Activated B cell treated with CpG ODN at 0.5 μM for 24 hours (primary cell): ENCODE measurements around the gene PTPN6. TPM values are rescaled to one million over a fixed set of nuclear protein-coding genes. Genes with fewer than 3 reads are reported as not detected.
A peak's percentile ranks its signal among the peaks of the same experiment; 100 is the strongest.

ENCODE experiments used
- ATAC-seq: fragments of 200-7000 bp; cut with Tn5 transposase; one replicate; pipeline ENCODE4 v1.10.0; 2021; ENCODE audit warnings: low read depth, mild to moderate bottlenecking, moderate library complexity
- CTCF ChIA-PET: fragments of 350-600 bp; sonication (Branson Sonifier 250); formaldehyde crosslinking; loops from one replicate; lab custom pipeline; 2021; ENCODE audit warnings: antibody characterized with exemption; lab: Charles Lee
- POLR2A ChIA-PET: fragments of 350-600 bp; sonication (Branson Sonifier 250); formaldehyde crosslinking; loops from one replicate; lab custom pipeline; 2021; ENCODE audit warnings: antibody characterized with exemption; lab: Charles Lee
- DNase-seq: peaks from one replicate; pipeline ENCODE4 v3.0.0; 2022
- H3K27ac Mint-ChIP-seq: one replicate; pipeline ENCODE4 v1.8.0; 2020; ENCODE audit warnings: mixed read lengths
- H3K27me3 Mint-ChIP-seq: one replicate; pipeline ENCODE4 v1.8.0; 2021; ENCODE audit warnings: mixed read lengths
- H3K36me3 Mint-ChIP-seq: one replicate; pipeline ENCODE4 v1.8.0; 2021; ENCODE audit warnings: low read depth, mixed read lengths
- H3K4me1 Mint-ChIP-seq: one replicate; pipeline ENCODE4 v1.8.0; 2021; ENCODE audit warnings: mixed read lengths
- H3K4me3 Mint-ChIP-seq: one replicate; pipeline ENCODE4 v1.8.0; 2020; ENCODE audit warnings: mild to moderate bottlenecking, mixed read lengths
- H3K9me3 Mint-ChIP-seq: one replicate; pipeline ENCODE4 v1.8.0; 2020; ENCODE audit warnings: mixed read lengths
- intact Hi-C: fragments of 100-400 bp; cut with micrococcal nuclease; formaldehyde crosslinking; loops from one replicate; pipeline ENCODE4 v1.15.1; 2024
- total RNA-seq: library from RNA; stranded (reverse); gene quantifications from 2 replicates; pipeline ENCODE4 v1.2.3, GENCODE V29; 2022
- TF ChIP-seq, protein P1 (sequence below): fragments of 200-600 bp; IDR thresholded peaks from one replicate; pipeline ENCODE4 v1.8.0; 2022; ENCODE audit warnings: antibody characterized with exemption, mild to moderate bottlenecking

The PTPN6 gene
- total RNA-seq, 1 donor from 2014 or later: 393 TPM

- peak within 1 kb of the TSS; percentile 91 for H3K4me3 Mint-ChIP-seq
- H3K36me3 Mint-ChIP-seq: peaks cover 16% of the 10 kb centered on the region
- POLR2A ChIA-PET: interaction anchor here (0.6 to 24.6 kb wide), 47 partner anchors 9 to 1083 kb away, joined by 3 to 1516 read pairs (median 8); partner anchors contain the start of genes ATN1, C1RL, CDCA3 and COPS7A
- TF ChIP-seq, protein P1, sequence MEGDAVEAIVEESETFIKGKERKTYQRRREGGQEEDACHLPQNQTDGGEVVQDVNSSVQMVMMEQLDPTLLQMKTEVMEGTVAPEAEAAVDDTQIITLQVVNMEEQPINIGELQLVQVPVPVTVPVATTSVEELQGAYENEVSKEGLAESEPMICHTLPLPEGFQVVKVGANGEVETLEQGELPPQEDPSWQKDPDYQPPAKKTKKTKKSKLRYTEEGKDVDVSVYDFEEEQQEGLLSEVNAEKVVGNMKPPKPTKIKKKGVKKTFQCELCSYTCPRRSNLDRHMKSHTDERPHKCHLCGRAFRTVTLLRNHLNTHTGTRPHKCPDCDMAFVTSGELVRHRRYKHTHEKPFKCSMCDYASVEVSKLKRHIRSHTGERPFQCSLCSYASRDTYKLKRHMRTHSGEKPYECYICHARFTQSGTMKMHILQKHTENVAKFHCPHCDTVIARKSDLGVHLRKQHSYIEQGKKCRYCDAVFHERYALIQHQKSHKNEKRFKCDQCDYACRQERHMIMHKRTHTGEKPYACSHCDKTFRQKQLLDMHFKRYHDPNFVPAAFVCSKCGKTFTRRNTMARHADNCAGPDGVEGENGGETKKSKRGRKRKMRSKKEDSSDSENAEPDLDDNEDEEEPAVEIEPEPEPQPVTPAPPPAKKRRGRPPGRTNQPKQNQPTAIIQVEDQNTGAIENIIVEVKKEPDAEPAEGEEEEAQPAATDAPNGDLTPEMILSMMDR: no peak
- peak within 1 kb of the TSS; percentile 96 for H3K27ac Mint-ChIP-seq
- peak; percentile 63 for ATAC-seq
- no peaks in the 10 kb centered on the region for H3K27me3 Mint-ChIP-seq
- CTCF ChIA-PET: interaction anchor here (0.7 to 14.9 kb wide), 19 partner anchors 9 to 169 kb away, joined by 3 to 571 read pairs (median 6); partner anchors contain the start of genes C1RL, EMG1, LPCAT3 and PHB2
- H3K9me3 Mint-ChIP-seq: no peaks in the 10 kb centered on the region
- intact Hi-C loops: loop anchor here (1.0 to 5.0 kb wide), 12 partner anchors 7 to 192 kb away; partner anchors contain the start of genes C1R, C1RL, EMG1 and LPCAT3
- peak; percentile 73 for DNase-seq
- peaks cover 69% of the 10 kb centered on the region for H3K4me1 Mint-ChIP-seq
Measured at GRCh38 chr12:6943722-6944380, 7.3 kb upstream of the PTPN6 start, which contains the start of the genes C12orf57 and RNU7-1. TSS of gene C12orf57 (plus strand) at chr12:6944022. CDS start at chr12:6944122, 100 bp downstream. TSS of gene RNU7-1 (plus strand) at chr12:6943816.

DNA sequence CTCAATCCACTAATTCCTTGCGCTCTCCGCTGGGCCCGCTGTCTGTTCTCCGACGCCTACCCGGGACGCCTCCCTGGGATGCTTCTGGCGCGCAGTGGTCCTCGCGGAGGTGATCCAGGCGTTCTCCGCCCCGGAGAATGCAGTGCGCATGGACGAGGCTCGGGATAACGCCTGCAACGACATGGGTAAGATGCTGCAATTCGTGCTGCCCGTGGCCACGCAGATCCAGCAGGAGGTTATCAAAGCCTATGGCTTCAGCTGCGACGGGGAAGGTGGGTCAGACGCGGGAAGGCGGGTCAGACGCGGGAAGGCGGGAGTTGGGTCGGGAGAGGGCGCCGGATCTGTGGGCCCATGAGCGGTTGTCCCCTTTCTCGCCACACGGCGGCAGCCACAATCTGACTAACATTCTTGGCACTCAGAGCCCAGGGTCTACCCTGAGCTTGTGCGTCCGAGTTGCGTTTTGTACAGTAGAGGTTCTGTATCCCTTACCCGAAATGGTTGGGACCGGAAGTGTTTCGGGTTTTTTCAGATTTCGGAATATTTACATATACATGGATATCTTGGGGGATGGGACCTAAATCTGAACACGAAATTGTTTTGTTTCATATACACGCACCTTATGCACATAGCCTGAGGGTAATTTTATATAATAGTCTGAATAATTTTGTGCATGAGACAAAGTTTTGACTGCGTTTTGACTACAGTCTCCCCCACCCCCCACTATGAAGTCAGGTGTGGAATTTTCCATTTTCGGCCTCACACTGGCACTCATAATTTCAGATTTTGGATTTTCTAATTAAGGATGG, 6.6 kb upstream of the PTPN6 start:
- DNase-seq (peak; percentile 80), ATAC-seq (peak; percentile 41)
- CTCF ChIA-PET: interaction anchor here (0.6 to 14.9 kb wide), 19 partner anchors 8 to 168 kb away, joined by 3 to 571 read pairs (median 7); partner anchors contain the start of genes C1RL, EMG1, LPCAT3 and PHB2
- Mint-ChIP-seq H3K4me1 (peaks cover 72% of the 10 kb centered on the region), H3K36me3 (peaks cover 14% of the 10 kb centered on the region), H3K4me3 (peak overlapping the region; percentile 91), H3K27ac (peak overlapping the region; percentile 96), H3K27me3 (no peaks in the 10 kb centered on the region), H3K9me3 (no peaks in the 10 kb centered on the region)
- intact Hi-C loops: loop anchor here (1.0 to 5.0 kb wide), 10 partner anchors 17 to 192 kb away; partner anchors contain the start of genes C1R, C1RL, EMG1 and LPCAT3
- POLR2A ChIA-PET: interaction anchor here (0.6 to 24.6 kb wide), 41 partner anchors 9 to 1082 kb away, joined by 3 to 1516 read pairs (median 9); partner anchors contain the start of genes ATN1, C1RL, CDCA3 and COPS7A
- TF ChIP-seq, protein P1: peak; percentile 59

DNA sequence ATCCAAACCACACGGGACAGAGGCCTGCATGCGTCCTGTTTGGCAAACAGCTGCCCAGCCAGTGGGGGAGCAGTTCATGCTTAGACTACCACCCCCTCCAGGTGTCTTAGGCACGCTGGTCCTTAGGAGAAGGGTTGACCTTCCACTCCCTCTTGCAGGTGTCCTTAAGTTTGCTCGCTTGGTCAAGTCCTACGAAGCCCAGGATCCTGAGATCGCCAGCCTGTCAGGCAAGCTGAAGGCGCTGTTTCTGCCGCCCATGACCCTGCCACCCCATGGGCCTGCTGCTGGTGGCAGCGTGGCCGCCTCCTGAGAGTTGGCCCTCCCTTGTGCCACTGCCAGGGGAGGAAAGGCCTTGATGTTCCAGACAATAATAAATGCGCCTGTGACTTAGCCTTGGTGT, 5.5 kb upstream of the PTPN6 start:
- POLR2A ChIA-PET: interaction anchor here (0.6 to 24.6 kb wide), 11 partner anchors 8 to 692 kb away, joined by 3 to 1516 read pairs (median 12); partner anchors contain the start of genes ATN1, C1RL, EMG1 and LPCAT3
- Mint-ChIP-seq H3K9me3 (no peaks in the 10 kb centered on the region), H3K4me3 (peak overlapping the region; percentile 70), H3K4me1 (peaks cover 83% of the 10 kb centered on the region), H3K27ac (peak overlapping the region; percentile 96), H3K27me3 (no peaks in the 10 kb centered on the region), H3K36me3 (peaks cover 12% of the 10 kb centered on the region)
- CTCF ChIA-PET: interaction anchor here (0.9 to 14.9 kb wide), 11 partner anchors 15 to 167 kb away, joined by 3 to 571 read pairs (median 9); partner anchors contain the start of genes C1RL and SPSB2
- DNase-seq: no peak
- intact Hi-C loops: loop anchor here (1.0 kb wide), 1 partner anchor 9 kb away; no protein-coding TSS in a partner anchor
- ATAC-seq: no peak
- TF ChIP-seq, protein P1: no peak

DNA sequence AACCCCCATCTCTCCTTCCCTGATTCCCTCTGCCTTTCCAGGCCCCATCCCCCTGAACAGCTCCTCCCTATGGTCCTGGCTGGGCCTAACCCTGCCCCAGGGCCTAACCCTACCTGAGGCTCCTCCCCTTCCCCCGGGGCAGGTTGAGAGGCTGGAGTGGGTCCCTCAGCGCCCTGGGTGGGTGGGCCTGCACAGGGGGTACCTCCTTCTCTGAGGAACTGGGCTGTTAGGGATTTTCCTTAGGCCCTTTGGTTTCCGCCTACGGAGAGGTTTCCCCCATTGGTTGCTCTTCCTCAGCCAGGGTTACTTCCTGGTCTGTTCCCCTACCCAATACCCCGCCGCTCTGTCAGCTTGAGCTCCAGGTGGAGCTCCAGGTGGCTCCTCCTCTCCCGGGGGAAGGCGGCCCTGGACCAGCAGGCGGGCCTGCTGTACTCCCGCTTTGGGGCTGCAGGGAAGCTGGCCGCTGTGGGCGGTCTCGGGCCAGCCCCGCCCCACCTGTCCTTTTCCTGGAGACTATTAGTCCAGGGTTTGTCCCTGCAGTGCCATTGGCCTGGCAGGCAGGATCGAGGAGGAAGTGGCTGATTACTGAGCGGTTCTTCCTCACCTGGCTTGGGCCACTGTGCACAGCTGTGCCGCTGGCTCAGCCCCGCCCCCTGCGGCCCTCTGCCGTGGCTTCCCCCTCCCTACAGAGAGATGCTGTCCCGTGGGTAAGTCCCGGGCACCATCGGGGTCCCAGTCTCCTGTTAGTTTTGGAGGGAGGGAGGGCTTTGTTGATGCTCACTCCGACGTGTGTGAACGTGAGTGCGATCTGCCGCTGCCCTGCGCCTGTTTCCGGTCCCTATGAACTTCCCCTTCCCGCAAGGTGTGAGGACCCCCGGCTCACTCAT, 4.9 kb upstream of the PTPN6 start:
- intact Hi-C loops: loop anchor here (1.0 kb wide), 1 partner anchor 8 kb away; no protein-coding TSS in a partner anchor
- POLR2A ChIA-PET: interaction anchor here (0.5 to 24.6 kb wide), 9 partner anchors 8 to 405 kb away, joined by 3 to 1516 read pairs (median 12); partner anchors contain the start of genes C1RL, EMG1, LPCAT3 and PEX5
- Mint-ChIP-seq H3K27ac (peak overlapping the region; percentile 96), H3K4me3 (peak overlapping the region; percentile 70), H3K27me3 (no peaks in the 10 kb centered on the region), H3K4me1 (peaks cover 88% of the 10 kb centered on the region), H3K36me3 (peaks cover 9% of the 10 kb centered on the region), H3K9me3 (no peaks in the 10 kb centered on the region)
- ATAC-seq: peak; percentile 12
- TF ChIP-seq, protein P1: no peak
- CTCF ChIA-PET: interaction anchor here (0.6 to 14.9 kb wide), 10 partner anchors 14 to 165 kb away, joined by 3 to 571 read pairs (median 3); partner anchors contain the start of gene SPSB2
- peak; percentile 66 for DNase-seq
